K562 (cell line): ENCODE measurements around the gene C2orf81. TPM values are rescaled to one million over a fixed set of nuclear protein-coding genes. Genes with fewer than 3 reads are reported as not detected.

Experiments used
- ADNP ChIP-seq: fragments of 200-800 bp; sonication (Bioruptor generic); IDR thresholded peaks from 2 replicates; pipeline ENCODE4 v1.6.1; 2016; ENCODE audit warnings: missing genetic modification characterization, missing compliant biosample characterization
- CEBPB ChIP-seq: fragments of 450-650 bp; IDR thresholded peaks from 2 replicates; pipeline ENCODE4 v1.6.1; 2016; ENCODE audit warnings: missing genetic modification characterization, missing compliant biosample characterization
- CTCFL ChIP-seq: IDR thresholded peaks from 2 replicates; pipeline ENCODE4 v1.6.1; 2011; ENCODE audit warnings: borderline replicate concordance, low read depth, mild to moderate bottlenecking, moderate library complexity, low read length; ENCODE audit not compliant: insufficient read depth, poor library complexity, severe bottlenecking
- DIDO1 ChIP-seq: fragments of 450-650 bp; IDR thresholded peaks from 2 replicates; pipeline ENCODE4 v1.6.1; 2016; ENCODE audit warnings: low read depth, missing biosample characterization, missing genetic modification characterization
- REST ChIP-seq, 2 experiments: fragments of 450-650 bp; formaldehyde crosslinking in 1 of 2; IDR thresholded peaks; 2 replicates each; pipeline versions ENCODE4 v1.4.0 to v1.6.1; 2014 to 2020; ENCODE audit warnings: mild to moderate bottlenecking in 2 of 2, borderline replicate concordance in 1 of 2, low read depth in 1 of 2
- SIX5 ChIP-seq, 2 experiments: IDR thresholded peaks; 2 replicates each; pipeline ENCODE4 v1.6.1; 2011; ENCODE audit warnings: low read length in 2 of 2, borderline replicate concordance in 1 of 2, low read depth in 1 of 2, mild to moderate bottlenecking in 1 of 2, moderate library complexity in 1 of 2; ENCODE audit not compliant: insufficient read depth in 1 of 2
- SMARCA5 ChIP-seq: fragments of 450-650 bp; IDR thresholded peaks from 2 replicates; pipeline ENCODE4 v1.6.1; 2016
- TRIM24 ChIP-seq, 2 experiments: fragments of 450-650 bp; IDR thresholded peaks; 2 replicates each; pipeline ENCODE4 v1.6.1; 2016
- ZBTB11 ChIP-seq, 3 experiments: fragments of 200-800 bp in 1 of 3; fragments of 250-450 bp in 1 of 3; fragments of 450-650 bp in 1 of 3; sonication (Bioruptor Pico) in 1 of 3; sonication (Bioruptor generic) in 1 of 3; formaldehyde crosslinking in 1 of 3; IDR thresholded peaks; 2 replicates each; pipeline versions ENCODE4 v1.6.1 to v1.8.0; 2016 to 2022; ENCODE audit warnings: mild to moderate bottlenecking in 2 of 3, missing genetic modification characterization in 2 of 3, missing compliant biosample characterization in 1 of 3, moderate library complexity in 1 of 3
- ZNF23 ChIP-seq: fragments of 250-450 bp; sonication (Bioruptor Pico); IDR thresholded peaks from 2 replicates; pipeline ENCODE4 v1.4.0; 2020; ENCODE audit warnings: mild to moderate bottlenecking
- ZNF232 ChIP-seq: sonication (generic); formaldehyde crosslinking; IDR thresholded peaks from 2 replicates; pipeline ENCODE4 v1.8.0; 2022; ENCODE audit warnings: mild to moderate bottlenecking, missing genetic modification reagents
- ZNF780A ChIP-seq: fragments of 250-450 bp; sonication (Bioruptor Pico); IDR thresholded peaks from 2 replicates; pipeline ENCODE4 v1.5.0; 2021; ENCODE audit warnings: mild to moderate bottlenecking
- polyA plus RNA-seq, 8 experiments: library from polyadenylated mRNA; depleted of rRNA in 4 of 8; stranded (reverse) in 5 of 8; unstranded in 3 of 8; fragments of >200 nt; fragmentation: Nextera tagmentation in 2 of 8; fragmentation: Illumina TruSeq in 1 of 8; extraction: Ambion mirVana in 2 of 8; extraction: Trizol in 1 of 8; gene quantifications; 2 replicates each; pipeline versions ENCODE4 v1.2.1 to v1.2.3, GENCODE V29; 2011 to 2014; ENCODE audit warnings: inconsistent platforms in 1 of 8, missing spikeins in 1 of 8
- total RNA-seq, 7 experiments: library from RNA; depleted of rRNA in 6 of 7; stranded (reverse); fragments of >200 nt in 6 of 7; fragmentation: Illumina TruSeq in 2 of 7; extraction: Trizol in 2 of 7; gene quantifications; 2 replicates each; pipeline versions ENCODE4 v1.2.1 to v1.2.3, GENCODE V29; 2011 to 2021; ENCODE audit warnings: low replicate concordance in 1 of 7

C2orf81 gene
- total and polyA plus RNA-seq, 9 of the 15 experiments (the other 6 are each of a cell fraction or from before 2014, with no cell fraction given) = 0.06 TPM; not detected in 8

DNA sequence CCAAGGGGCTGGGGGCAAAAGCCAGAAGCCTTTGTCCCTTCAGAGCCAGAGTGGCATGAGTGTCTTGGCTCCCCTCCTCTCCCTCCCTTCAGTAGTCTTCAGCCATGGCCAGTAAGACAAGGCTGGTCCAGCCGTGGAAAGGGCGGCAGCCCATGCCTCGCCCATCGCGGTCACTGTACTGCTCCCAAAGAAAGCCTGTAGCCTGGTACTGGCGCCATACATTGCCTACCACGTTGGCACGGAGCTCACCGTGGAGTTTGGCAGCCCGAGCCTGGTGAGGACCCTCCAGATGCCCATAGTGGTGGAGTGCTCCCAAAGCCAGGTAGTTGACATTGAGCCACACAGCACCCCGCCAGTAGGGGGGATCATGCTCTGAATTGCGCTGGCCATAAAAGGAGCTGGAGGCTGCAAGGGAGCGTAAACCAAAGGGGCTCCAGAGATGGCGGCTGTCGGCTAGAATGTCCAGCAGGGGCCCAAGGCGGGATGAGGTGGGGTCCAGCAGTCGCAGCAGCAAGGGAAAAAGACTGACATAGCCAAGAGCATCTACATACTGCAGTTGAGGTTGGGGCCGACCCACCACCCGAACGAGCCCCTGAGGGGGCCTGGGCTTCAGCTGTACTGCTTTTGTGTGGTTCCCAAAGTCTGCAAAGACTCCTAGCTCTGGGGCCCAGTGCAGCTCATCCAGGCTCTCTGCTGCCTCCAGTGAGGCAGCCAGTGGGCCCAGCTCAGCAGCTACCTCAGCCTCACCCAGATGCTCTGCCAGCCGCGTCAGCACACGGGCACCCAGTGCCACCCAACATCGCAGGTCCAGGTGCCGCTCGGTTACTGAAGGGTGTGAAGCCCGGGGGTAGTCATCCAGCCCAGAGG is 40.0 kb upstream of the C2orf81 start (continued):
- TF ChIP-seq ZBTB11 (CRISPR knock-in tag; IDR thresholded peaks at IDR 0.05) = no peak
- TF ChIP-seq ADNP = no peak
- no peak for TF ChIP-seq DIDO1
- TF ChIP-seq SIX5 (IDR thresholded peaks at IDR 0.05; ENCODE audit: borderline replicate concordance in 1 of 2, insufficient read depth in 1 of 2, low read depth in 1 of 2, low read length in 2 of 2) = no peak
- TF ChIP-seq ZNF780A (CRISPR knock-in tag) = no peak
- TF ChIP-seq CTCFL = no peak
- no peak for TF ChIP-seq REST (IDR thresholded peaks at IDR 0.05; ENCODE audit: borderline replicate concordance)
- TF ChIP-seq REST (CRISPR knock-in tag; IDR thresholded peaks at IDR 0.05; ENCODE audit: low read depth) = no peak
- no peak for TF ChIP-seq SMARCA5
- no peak for TF ChIP-seq ZNF232 (CRISPR knock-in tag)
- no peak for TF ChIP-seq TRIM24 (IDR thresholded peaks at IDR 0.05)
- TF ChIP-seq ZNF23 (CRISPR knock-in tag) = no peak
- TF ChIP-seq CEBPB (tag) = no peak
